Activated CD4-positive, alpha-beta T cell treated with anti-CD3 and anti-CD28 coated beads, Interleukin-2, amount 50 U/mL, for 48 hours (primary cell): ENCODE results near the gene PMEPA1.

ENCODE experiments used
- DNase-seq, 2 experiments: peaks; one replicate each; pipeline ENCODE4 v3.0.0-alpha.2; 2020

PMEPA1 gene

DNA sequence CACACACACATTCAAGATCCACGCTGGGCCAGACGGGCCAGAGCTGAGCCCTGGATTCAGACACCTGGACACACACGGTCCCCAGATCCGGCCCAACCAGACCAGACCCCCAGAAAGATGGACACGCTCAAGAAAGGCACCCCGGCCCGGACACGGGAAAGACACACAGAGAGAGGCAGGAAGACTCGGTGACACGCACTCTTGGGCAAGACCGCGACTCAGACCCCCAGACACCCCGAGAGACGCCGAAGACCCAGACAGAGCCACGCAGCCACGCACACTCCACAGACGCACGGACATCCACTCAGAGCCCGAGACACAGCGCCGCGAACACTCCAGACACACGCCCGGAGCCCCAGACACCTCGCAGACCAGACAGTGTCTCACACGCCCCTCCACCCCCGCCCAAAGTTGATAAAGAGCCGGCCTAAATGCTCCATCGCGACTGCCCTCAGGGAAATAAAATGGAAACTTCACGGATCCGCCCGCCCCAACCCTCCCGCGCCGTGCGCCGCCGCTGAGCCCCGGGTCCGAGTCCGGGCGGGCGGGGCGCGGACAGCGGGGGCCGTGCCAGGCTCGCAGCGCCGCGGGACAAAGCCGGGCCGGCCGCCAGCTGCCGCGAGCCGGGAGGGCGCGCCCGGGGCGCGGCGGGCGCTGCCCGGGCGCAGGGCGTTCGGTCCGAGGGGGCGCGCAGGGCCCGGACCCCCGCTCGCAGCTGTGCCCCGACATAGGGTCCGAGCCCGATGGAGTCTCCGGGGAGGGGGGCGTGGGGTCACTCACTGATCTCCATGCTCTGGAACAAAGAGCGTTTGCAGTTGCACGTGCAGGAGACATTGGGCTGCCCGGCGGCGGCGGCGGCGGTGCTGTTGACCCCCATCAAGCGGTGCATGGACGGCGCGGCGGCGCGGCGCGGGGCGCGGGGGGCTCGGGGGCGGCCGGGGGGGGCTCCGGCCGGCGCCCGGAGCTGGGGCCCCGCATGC lies 831 bp downstream of the PMEPA1 start:
- DNase-seq, result peak in 1 of 2 experiments; percentile 23

DNA sequence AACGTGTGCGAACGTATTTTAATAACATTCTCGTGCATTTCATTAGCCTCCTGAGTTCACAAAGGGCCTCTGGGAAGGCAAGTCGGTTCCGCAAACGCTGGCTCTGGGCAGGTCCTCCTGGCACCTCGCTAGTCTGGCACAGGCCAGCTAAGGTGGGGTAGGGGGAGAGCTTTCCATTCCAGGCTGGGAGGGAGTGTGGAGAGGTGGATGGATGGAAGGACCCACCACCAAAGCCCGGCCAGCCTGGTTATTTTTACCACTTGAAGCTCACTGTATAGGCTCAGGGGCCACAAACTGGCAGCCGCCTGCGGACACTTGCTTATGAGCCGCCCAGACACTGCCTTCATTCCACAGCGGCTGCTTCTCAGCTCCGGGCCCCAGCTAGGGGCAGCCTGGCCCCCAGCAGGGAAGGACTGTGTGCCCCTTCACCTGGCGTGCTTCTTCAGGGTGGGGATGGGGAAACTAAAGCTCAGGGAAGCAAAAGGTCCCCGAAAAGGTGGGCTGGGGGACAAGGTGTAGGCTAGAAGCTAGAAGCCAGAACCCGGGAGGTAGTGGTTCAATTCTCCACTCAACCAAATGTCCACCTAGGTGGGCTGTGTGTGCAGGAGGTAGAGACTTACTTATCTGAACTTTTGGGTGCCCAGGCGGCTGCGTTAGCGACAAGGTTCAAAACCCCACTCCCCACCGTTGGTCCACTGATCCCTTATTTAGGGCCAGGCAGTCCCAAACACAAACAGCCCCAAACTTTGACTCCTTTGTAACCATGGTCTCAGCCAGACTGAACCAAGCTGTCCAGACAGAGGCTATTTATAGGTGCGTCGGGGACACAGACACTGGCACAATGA lies 1.7 kb downstream of the PMEPA1 start:
- DNase-seq, result no peak

DNA sequence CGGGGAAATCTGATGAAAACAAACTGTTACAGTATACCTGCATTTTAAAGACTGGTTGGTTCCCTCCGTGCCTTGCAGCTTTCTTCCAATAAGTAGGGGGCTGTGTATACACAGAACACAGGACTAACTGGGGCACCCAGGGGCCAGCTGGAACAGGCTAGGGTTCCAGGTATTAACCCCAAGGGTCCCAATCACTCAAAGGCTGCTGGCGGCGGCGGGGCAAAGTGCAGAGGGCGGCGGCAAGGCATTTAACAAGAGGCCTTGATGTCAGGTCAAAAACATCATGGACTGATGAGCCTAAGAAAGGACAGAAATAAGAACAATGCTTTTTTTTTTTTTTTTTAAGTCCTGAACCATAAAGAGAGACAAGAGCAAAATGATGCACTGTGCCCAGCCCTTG lies 2.5 kb downstream of the PMEPA1 start:
- DNase-seq, result no peak

DNA sequence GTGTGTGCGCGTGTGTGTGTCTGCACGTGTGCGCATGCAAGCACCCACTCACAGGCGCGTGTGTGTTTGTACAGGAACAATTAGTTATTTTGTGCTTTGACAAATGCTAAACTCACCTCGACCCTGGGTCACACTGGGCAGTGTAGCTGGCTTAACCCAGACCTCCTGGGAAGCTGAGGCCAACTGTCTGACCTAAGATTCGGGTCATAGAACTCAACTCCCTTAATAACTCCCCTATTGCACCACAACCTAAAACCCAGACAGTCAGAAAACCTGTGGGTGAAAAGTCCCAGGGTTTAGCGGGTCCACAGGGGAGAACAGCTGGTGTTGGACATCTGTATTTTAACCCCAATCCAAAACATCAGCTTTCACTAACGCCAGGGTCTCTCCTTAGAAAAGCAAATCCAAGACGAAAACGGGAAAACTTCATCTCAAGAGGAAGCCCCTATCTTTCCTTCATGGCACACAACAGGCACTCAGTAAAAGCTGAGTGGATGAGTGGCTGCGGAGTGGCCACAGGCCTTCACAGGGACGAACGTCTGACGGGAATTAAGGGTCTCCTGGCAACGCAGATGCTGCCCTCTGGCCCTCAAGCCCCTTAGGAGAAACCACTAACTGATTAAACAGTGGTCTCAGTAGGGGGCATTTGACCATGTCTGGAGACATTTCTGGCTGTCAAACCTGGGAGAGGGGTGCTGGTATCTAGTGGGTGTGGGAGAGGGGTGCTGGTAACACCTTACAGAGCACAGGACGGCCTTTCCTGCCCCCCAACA lies 4.5 kb downstream of the PMEPA1 start:
- no peak for DNase-seq

DNA sequence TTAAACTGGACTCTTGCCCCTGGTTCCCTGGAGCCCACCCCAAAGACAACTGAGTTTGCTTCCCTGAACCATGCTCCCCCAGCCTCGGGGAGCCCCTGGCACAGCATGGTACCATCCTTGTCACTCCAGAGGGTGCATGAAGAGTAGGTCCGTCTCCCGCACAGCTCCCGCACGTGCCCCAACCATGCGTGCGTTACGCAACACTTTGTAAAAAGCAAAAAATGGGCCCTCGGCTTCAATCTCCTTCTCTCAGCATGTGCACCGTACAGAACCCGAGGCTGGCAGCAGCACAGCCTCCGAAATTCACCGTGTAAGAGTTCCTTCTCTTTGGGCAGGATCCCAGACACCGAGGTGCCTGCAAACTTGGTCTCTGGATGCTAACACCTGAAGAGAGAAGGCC lies 5.6 kb downstream of the PMEPA1 start:
- no peak for DNase-seq

DNA sequence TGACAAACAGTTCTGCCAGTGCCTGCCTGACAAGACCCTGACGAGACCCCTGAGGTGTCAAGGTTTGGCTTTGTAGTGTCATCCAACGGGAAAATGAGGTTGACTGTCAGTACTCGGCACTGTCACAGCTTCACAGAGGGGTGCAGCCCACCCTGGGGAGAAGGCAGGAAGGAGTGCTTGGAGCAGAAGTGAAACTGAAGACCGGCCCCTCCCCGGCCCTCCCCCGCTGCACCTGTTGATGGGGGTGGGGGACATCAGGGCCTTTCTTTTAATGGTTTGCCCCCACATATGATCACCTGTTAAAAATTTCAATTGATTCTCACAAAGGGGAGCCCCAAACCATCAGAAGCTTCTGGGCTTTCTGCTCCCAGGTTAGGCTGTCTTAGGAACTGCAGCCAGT lies 6.8 kb downstream of the PMEPA1 start:
- no peak for DNase-seq

DNA sequence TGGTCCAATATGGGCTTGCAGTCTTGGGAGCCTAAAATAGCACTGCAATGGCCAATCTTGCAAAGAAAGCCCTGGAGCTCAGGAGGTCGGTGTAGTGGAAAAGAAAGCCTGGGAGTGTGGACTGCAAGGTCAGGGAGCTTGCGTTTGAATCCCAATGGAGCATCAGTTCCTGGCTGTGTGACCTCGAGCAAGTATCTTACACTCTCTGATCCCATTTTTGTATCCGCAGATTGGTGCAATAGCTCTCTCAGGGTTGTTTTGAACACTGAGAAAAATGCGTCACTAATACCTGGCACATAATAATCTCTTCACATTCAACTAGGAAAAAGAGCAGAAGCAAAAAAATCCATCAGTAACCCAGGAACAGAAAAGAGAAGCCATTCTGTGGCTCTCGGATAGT lies 7.3 kb downstream of the PMEPA1 start:
- no peak for DNase-seq

DNA sequence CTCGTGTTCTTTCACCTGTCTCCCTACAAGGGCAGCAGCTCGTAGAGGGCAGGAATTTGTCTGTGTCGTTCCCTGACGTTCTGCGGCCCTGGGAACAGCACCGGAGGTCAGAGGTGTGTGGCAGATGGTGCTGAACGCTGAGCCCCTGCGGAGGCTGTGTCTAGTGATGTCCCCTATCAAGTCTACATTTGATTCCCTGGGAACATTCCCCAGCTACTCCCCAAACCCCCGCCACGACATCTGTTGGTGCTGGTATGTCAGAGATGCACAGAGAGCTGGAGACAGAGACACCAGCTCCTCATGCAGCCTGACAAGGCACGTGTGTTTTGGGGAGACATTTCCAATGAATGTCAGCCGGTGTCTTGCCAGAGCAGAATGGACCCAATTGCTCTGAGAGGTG lies 7.7 kb downstream of the PMEPA1 start:
- no peak for DNase-seq

DNA sequence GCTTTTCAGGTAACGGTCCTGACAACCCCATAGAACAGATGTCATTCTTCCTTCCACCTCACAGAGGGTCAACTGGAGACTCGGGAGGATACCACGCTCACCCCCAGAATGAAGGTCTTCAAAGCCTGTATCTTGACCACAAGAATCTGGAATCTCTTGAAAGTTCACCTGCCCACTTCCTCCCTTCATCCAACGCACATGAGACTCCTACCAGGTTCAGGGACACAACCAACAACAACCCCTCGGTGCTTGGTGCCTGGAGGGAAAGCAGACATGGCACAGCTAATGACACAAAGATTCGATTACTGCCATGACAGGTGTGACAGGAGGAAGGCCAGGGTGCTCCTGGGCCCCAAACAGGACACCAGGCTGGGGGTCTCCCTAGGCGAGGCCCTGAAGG lies 8.2 kb downstream of the PMEPA1 start:
- DNase-seq, result no peak

DNA sequence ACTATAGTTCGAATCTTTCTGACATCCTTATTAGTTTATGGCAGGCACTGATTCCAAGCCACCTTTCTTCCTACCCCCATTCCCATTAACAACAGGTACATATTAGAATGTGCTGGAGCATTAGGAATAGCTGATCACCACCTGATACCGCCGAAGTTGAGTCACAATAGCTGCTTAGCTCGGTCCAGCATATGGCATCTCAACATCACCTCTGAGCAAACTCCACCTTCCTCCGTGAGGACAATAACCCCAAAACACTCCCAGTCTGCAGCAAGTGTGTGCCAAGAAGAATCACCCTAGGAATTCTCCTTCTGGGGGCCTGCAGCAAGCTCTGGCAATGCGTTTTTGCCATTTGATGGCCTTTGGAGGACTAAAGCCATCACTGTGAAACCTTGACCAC lies 8.7 kb downstream of the PMEPA1 start:
- DNase-seq, result no peak

DNA sequence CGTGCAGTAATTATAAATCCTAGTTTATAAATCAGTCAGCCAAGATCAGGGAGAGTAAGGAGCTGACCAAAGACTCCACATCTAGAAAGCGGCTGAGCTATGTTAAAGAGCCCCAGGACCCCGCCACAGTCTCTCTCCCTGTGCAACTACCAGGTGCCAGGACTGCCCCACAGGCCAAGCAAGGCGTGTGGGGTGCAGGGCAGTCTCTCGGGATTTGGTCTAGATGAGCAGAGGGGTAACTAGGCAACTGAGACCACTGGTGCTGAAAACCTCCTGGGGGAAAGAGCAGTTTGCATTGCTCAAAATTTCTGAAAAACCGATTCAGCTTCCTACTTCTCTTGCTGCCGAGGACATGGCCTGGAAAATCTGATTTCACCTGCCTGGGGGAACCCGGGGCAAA lies 10.4 kb downstream of the PMEPA1 start:
- no peak for DNase-seq

DNA sequence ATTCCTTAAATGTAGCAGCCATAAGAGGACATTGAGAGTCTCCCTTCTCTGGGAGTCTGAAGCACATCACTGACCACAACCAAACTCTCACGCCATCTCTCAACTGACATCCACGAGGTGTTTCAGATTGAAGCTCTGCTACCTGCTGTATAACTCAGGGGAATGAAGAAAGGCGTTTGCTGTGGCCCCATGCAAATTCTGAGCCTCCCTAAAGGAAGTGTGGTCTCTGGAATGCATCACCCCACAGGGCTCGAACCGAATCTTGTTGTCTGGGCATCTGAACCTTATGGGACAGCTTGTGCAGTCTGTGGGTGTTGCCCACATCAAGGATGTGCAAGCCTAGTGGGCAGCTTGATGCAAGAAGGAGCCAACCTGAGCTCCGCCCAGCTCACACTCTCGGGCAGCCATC lies 10.9 kb downstream of the PMEPA1 start:
- peak in 1 of 2 experiments; percentile 30 for DNase-seq

DNA sequence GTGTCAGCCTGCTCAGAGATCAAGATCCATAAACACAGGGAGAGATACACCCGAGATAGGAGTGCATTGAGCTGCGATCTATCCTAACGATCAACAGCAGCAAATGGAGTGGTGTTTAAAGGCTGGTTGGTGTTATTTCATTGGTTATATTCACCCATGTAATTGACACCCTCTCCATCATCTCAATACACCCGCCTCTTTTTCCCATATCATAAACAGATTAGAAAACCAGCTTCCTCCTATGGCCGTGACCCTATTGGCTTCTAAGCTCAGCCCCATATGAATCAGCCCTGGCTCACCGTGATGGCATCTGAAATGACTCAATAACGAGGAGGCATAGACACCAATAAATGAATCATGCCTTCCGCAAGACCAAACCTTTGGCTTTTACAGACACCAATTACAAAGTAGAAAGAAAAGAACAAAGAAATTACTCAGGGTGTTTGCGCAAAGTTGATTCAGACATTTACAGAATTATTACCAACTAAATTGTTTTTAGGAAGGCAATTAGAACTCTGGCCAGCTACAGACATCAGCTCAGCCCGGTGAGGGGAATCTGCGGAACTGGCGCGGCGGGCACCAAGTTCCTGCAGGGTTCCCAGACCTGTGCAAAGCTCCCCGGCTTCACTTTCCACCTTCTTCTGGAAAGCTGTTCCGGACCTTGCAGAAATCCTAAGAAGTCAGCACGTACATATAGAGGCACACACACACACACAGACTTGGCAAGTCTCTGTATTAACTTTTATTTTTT lies 11.5 kb downstream of the PMEPA1 start:
- DNase-seq, result peak; percentile 70 to 80

DNA sequence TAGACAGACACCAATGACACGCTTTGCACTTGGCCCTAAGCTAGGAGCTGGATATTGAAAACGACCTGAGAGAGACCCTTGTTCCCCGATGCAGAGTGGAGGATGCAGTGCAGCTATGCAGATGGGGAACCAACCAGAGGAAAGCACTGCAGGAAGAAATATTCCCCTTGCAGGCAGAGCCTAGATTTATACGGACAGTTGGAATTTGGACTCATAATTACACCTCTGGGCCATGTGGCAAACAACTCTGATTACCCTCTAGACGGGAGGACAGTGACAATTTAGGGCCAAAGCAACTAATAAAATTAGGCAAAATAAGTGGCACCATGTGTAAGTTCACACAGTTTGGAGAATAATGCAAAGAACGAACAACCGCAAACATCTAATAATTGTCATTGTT lies 12.3 kb downstream of the PMEPA1 start:
- no peak for DNase-seq

DNA sequence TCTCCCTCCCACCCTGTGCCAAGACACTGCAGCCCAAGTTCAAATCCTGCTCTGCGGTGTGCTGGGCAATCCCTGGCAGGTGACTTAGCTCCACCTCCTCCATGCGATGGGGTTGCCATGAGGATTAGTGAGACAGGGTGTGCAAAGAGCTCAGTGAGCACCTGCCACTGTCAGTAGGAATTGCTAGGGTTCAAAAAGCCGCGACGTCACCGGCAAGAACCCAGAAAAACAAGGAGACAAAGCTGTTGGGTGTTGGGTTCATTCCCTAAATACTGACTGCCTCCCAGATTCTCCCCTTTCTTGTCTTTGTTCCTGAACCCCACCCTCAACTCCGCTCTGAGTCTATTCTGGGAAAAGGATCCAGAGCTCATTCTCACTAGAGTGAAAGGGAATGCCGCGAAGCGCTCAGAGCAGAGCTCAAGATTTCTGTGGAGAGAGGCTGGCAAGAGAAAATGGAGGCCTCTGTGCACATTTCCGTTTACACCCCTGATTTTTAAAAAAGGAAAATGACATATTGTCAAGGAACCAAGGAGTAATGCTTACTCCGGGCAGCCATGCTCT lies 13.3 kb downstream of the PMEPA1 start:
- DNase-seq, result no peak

DNA sequence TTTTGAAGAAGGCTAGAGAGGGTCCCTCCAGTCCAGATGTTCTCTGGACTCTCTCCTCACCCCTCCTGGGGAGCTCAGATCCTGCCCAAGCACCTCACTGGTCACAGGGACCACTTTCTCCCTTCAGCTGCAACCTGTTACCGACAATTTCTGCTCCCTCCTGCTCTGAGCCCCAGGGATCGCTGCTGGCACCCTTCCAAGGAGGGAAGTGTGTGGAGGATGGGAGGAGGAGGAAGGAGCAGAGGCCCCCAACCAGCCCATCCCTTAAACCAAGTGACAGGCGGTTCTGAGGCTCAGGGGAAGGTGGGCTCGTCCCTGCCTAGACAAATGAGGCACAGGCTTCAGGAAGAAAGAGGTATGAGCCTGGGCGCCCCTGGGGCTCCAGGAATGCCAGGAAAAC lies 13.9 kb downstream of the PMEPA1 start:
- no peak for DNase-seq

DNA sequence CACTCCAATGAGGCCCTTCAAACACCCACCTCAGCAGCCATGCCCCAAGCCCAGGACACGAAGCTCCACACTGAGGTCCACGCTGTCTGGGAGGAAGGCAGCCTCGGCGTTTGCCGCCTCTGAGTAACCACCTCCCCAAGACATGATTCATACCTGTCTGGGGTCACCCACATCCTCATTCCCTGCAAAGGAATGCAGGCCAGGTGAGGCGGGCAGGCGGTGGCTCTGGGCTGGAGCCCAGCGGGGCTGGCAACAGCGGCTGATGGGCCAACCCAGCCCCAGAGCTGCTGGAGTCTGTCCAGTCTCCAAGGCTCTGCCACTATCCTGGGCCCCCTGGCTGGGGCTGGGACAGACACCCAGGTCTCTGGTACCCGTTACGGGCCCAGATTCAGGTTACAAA lies 14.8 kb downstream of the PMEPA1 start:
- no peak for DNase-seq

DNA sequence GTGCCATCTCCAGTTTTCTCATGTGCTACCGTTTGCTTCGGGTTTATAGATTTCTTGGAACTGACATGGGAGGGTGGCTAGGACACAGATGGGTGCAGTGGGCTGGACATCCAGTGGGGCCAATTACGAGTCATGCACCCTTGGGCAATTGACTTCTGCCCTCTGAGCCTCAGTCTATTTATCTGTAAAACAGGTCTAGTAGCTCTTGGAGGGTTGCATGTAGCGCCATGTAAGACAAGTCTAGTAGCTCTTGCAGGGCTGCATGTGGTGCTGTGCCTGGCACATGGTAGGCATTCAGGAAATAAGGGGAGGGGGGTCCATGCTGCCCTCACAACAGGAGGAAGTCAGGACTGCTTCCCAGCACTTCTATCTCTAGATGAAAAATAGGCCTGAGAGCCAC lies 15.3 kb downstream of the PMEPA1 start:
- no peak for DNase-seq

DNA sequence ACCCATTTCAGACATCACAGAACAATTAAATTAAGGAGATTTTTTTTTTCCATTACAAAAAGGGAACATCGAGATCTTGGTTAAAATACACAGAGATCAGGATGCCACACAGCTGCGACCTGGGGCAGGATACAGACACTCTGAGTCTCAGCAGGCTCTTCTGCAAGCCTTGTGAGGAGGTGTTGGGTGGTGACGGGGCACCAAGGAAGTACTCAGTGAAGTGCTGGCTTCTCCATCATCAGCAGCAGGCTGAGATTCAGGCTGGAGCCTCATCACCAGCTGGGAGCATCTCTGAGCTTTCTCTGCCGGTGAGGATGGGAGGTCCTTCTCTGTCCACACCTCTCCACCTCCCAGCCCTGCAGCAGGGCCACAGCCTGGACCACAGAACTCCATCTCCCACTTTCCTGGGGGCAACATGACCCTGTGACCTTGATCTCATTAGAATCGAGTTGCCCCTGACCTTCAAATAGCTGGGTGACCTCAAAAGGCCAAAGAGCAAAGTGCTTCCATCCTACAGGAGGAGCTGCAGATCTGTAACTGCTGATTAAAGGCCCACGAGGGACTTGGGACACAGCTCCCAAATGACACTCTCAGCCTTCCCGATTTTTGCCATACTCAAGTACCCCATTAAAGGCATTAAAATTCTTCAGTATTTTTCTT lies 16.0 kb downstream of the PMEPA1 start:
- DNase-seq, result no peak

DNA sequence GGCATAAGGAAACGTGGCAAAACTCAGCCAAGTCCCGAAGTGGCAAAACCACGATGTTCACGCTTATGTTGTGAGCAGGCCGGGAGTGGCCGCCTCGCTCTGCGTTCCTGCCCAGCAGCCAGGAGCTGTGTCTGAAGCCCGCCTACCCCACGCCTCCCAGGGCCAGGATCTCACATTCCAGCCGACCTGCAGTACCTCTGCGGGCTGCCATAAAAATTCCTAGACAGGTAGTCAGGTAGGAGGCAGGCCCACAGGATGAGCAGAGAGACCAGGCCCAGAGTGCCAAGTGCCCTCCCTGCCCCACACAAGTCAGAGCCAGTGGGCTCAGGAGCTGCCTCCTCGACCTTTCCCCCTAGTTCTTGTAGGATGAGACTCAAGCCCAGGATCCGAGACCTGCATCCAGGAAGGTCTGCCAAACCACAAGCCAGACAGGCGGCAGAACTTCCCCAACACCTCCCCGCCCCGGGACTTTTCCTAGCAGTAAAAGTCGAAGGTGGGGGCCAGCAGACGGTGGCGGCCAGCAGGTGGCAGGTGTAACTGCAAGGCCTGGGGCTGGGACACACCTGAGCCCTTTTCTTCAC lies 16.7 kb downstream of the PMEPA1 start:
- no peak for DNase-seq

DNA sequence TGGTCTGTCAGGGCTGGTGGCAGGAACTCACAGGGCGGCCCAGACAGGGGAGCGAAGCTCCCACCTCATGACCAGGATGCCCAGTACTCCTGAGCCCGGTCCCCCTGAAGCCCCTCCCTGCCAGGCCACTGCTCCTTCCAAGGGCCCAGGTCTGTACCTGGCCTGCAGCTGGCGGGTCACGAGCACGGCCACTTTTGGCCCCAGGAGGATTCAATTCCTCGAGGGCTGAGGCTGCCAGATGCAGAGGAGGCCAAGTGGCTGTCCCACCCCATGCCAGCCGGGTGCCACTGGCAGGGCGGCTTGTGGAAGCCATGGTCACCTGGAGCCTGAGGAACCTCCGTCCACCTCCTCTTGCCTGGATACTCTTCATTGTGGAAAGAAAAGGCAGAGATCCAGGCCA lies 17.4 kb downstream of the PMEPA1 start:
- no peak for DNase-seq
